SK-N-MC (cell line): ENCODE results near the gene ADARB1.
A peak's percentile ranks its signal among the peaks of the same experiment; 100 is the strongest.
"Not testable (repeated sequence)": the region's sequence is repeated elsewhere in the genome, so short reads cannot be mapped to it uniquely, and the experiment has no call there.

Experiments used
- DNase-seq: peaks from one replicate; pipeline ENCODE4 v3.0.0-alpha.2; 2011; ENCODE audit warnings: low read depth, low spot score
- H3K27ac ChIP-seq: fragments of 200-600 bp; sonication (generic); 2 replicates; pipeline ENCODE4 v1.5.1; 2016; ENCODE audit warnings: mixed run types
- H3K36me3 ChIP-seq: fragments of 200-600 bp; sonication (generic); 2 replicates; pipeline ENCODE4 v1.6.1; 2017; ENCODE audit warnings: antibody characterized with exemption, low read length, mixed read lengths; ENCODE audit not compliant: insufficient read depth
- H3K4me3 ChIP-seq: fragments of 200-600 bp; sonication (generic); 2 replicates; pipeline ENCODE4 v1.5.1; 2016
- H3K9ac ChIP-seq: fragments of 200-600 bp; sonication (generic); 2 replicates; pipeline ENCODE4 v1.8.0; 2017; ENCODE audit warnings: mixed run types, mixed read lengths; ENCODE audit not compliant: insufficient read length
- H3K9me3 ChIP-seq: fragments of 200-600 bp; sonication (generic); 2 replicates; pipeline ENCODE4 v1.6.1; 2017; ENCODE audit warnings: low read depth, mild to moderate bottlenecking, antibody characterized with exemption, low read length, moderate library complexity, mixed read lengths
- EZH2 ChIP-seq: fragments of 200-600 bp; sonication (generic); IDR thresholded peaks from one replicate; pipeline ENCODE4 v1.6.1; 2017; ENCODE audit warnings: antibody characterized with exemption
- FOXP2 ChIP-seq: optimal IDR thresholded peaks from 2 replicates; pipeline ENCODE3; 2011; ENCODE audit warnings: mild to moderate bottlenecking, moderate library complexity; ENCODE audit not compliant: insufficient read depth; ENCODE audit errors: extremely low read length, control extremely low read depth
- POLR2AphosphoS5 ChIP-seq: IDR thresholded peaks from 2 replicates; pipeline ENCODE4 v1.6.1; 2012; ENCODE audit warnings: mild to moderate bottlenecking, low read depth, low read length, borderline replicate concordance

Gene ADARB1

GRCh38 chr21:45074048-45074817 lies at the start of gene ADARB1:
TSS of gene ADARB1 (plus strand) at chr21:45074580. CDS start at chr21:45171657, 97,077 bp downstream.
- Histone ChIP-seq H3K36me3 (no peaks in the 10 kb centered on the region; the same call in 1 of the 2 replicates), H3K4me3 (peak within 1 kb of the TSS; percentile 93), H3K9me3 (no peaks in the 10 kb centered on the region), H3K27ac (peak within 1 kb of the TSS; percentile 79; the same call in 1 of the 2 replicates), H3K9ac (peak within 1 kb of the TSS; percentile 92)
- DNase-seq, result no peak
- no peak for TF ChIP-seq EZH2
- TF ChIP-seq POLR2AphosphoS5, result peak; percentile 53; the same call in 1 of the 2 replicates

GRCh38 chr21:45026066-45026745 lies 48.2 kb upstream of the ADARB1 start:
- no peak overlapping the region for H3K4me3 ChIP-seq
- no peaks in the 10 kb centered on the region; the same call in 1 of the 2 replicates for H3K9me3 ChIP-seq
- H3K9ac ChIP-seq, result no peak overlapping the region
- DNase-seq, result no peak
- H3K27ac ChIP-seq, result no peak overlapping the region
- TF ChIP-seq FOXP2 (no peak), POLR2AphosphoS5 (no peak), EZH2 (no peak)
- H3K36me3 ChIP-seq, result no peaks in the 10 kb centered on the region

- Histone ChIP-seq H3K27ac (no peak overlapping the region), H3K9me3 (no peaks in the 10 kb centered on the region; the same call in 1 of the 2 replicates), H3K9ac (no peak overlapping the region), H3K36me3 (no peaks in the 10 kb centered on the region), H3K4me3 (no peak overlapping the region)
- DNase-seq, result no peak
- no peak for TF ChIP-seq FOXP2
- TF ChIP-seq POLR2AphosphoS5, result no peak
- TF ChIP-seq EZH2, result no peak
These were observed 47.6 kb upstream of the ADARB1 start for GRCh38 chr21:45026826-45027225.

- Histone ChIP-seq H3K36me3 (no peaks in the 10 kb centered on the region), H3K4me3 (no peak overlapping the region), H3K27ac (no peak overlapping the region), H3K9ac (no peak overlapping the region), H3K9me3 (no peaks in the 10 kb centered on the region; the same call in 1 of the 2 replicates)
- DNase-seq, result no peak
- TF ChIP-seq FOXP2, result no peak
- no peak for TF ChIP-seq EZH2
- TF ChIP-seq POLR2AphosphoS5, result no peak
These were observed 46.9 kb upstream of the ADARB1 start for GRCh38 chr21:45027241-45028196.

- H3K4me3 ChIP-seq, DNase-seq, H3K27ac ChIP-seq, H3K36me3 ChIP-seq, H3K9ac ChIP-seq, H3K9me3 ChIP-seq: not testable (repeated sequence)
These were observed 45.7 kb upstream of the ADARB1 start for GRCh38 chr21:45028645-45029044.

- H3K27ac ChIP-seq, result no peak overlapping the region
- TF ChIP-seq FOXP2, result no peak
- TF ChIP-seq EZH2, result no peak
- no peak for TF ChIP-seq POLR2AphosphoS5
- no peak overlapping the region for H3K9ac ChIP-seq
- H3K9me3 ChIP-seq, result no peaks in the 10 kb centered on the region
- no peak for DNase-seq
- H3K36me3 ChIP-seq, result no peaks in the 10 kb centered on the region
- H3K4me3 ChIP-seq, result no peak overlapping the region
These were observed 45.0 kb upstream of the ADARB1 start for GRCh38 chr21:45029298-45029947.

- Histone ChIP-seq H3K36me3 (no peaks in the 10 kb centered on the region), H3K9ac (peak overlapping the region; percentile 28), H3K27ac (peak overlapping the region; percentile 86), H3K9me3 (no peaks in the 10 kb centered on the region), H3K4me3 (no peak overlapping the region)
- no peak for TF ChIP-seq POLR2AphosphoS5
- TF ChIP-seq FOXP2, result no peak
- TF ChIP-seq EZH2, result no peak
- DNase-seq, result no peak
These were observed 44.3 kb upstream of the ADARB1 start for GRCh38 chr21:45029948-45030681.
